ENCODE data around the gene VTI1A. TPM values are rescaled to one million over a fixed set of nuclear protein-coding genes. Genes with fewer than 3 reads are reported as not detected.

The VTI1A gene
- total and polyA plus RNA-seq, 9 of the 15 experiments (the other 6 are each of a cell fraction or from before 2014, with no cell fraction given), result 9.3 to 21.4 (median 16.0) TPM

GRCh38 chr10:112446855-112447619, at the start of gene VTI1A, which contains the start of gene ZDHHC6 (continued):
- TF ChIP-seq UBTF (IDR thresholded peaks at IDR 0.05; ENCODE audit: borderline replicate concordance in 1 of 2, low read depth in 2 of 2, low read length in 2 of 2), result 0 out of 4 replicates have a peak, but pooled peaks of 1 of the 2 experiments have one; percentile 12
- no peak for TF ChIP-seq KLF13 (tag; IDR thresholded peaks at IDR 0.05; ENCODE audit: borderline replicate concordance, low read depth)
- no peak for TF ChIP-seq ZBED1 (IDR thresholded peaks at IDR 0.05)
- peak; percentile 53 to 76; a peak in 2 of 4 replicates for TF ChIP-seq SIN3A (IDR thresholded peaks at IDR 0.05; ENCODE audit: borderline replicate concordance in 2 of 2, control insufficient read depth in 1 of 2, low read depth in 2 of 2, low read length in 2 of 2)
- no peak for TF ChIP-seq ZNF584 (CRISPR knock-in tag; IDR thresholded peaks at IDR 0.05; ENCODE audit: low read depth)
- no peak for TF ChIP-seq ZNF324 (CRISPR knock-in tag; IDR thresholded peaks at IDR 0.05)
- no peak for TF ChIP-seq ZNF146 (CRISPR knock-in tag; IDR thresholded peaks at IDR 0.05; ENCODE audit: unreplicated experiment)
- no peak for TF ChIP-seq NEUROD1 (IDR thresholded peaks at IDR 0.05; ENCODE audit: borderline replicate concordance, low read depth, low read length, partially characterized antibody)
- TF ChIP-seq SMARCC2 (IDR thresholded peaks at IDR 0.05; ENCODE audit: low read depth), result no peak
- no peak for TF ChIP-seq ZNF398 (CRISPR knock-in tag; IDR thresholded peaks at IDR 0.05)
- peak; percentile 64; the same call in 1 of the 2 replicates for TF ChIP-seq TFAP4 (CRISPR knock-in tag; IDR thresholded peaks at IDR 0.05; ENCODE audit: borderline replicate concordance)
- no peak for TF ChIP-seq SNIP1 (IDR thresholded peaks at IDR 0.05; ENCODE audit: low read depth)
- TF ChIP-seq VEZF1 (CRISPR knock-in tag; IDR thresholded peaks at IDR 0.05), result 0 out of 2 replicates have a peak, but pooled peaks have one; percentile 10
- TF ChIP-seq ZFP30 (CRISPR knock-in tag; IDR thresholded peaks at IDR 0.05; ENCODE audit: borderline replicate concordance), result no peak
- no peak for TF ChIP-seq ZNF12 (CRISPR knock-in tag; IDR thresholded peaks at IDR 0.05)
- no peak for TF ChIP-seq PCBP2 (IDR thresholded peaks at IDR 0.05; ENCODE audit: low read depth, low read length, poor library complexity, severe bottlenecking)
- TF ChIP-seq ZNF785 (CRISPR knock-in tag; IDR thresholded peaks at IDR 0.05), result no peak
- peak; percentile 69; the same call in 1 of the 2 replicates for TF ChIP-seq ATF7 (IDR thresholded peaks at IDR 0.05)

Measured in K562 (cell line).